NB4 (cell line): Measurements from ENCODE around the gene ZNF628.

Experiments used
- MAX ChIP-seq: IDR thresholded peaks from 2 replicates; pipeline ENCODE4 v1.6.1; 2011; ENCODE audit warnings: low read depth, low read length
- TF ChIP-seq, protein P1 (sequence below): IDR thresholded peaks from one replicate; pipeline ENCODE4 v1.5.1; 2012; ENCODE audit warnings: low read depth, low read length

DNA sequence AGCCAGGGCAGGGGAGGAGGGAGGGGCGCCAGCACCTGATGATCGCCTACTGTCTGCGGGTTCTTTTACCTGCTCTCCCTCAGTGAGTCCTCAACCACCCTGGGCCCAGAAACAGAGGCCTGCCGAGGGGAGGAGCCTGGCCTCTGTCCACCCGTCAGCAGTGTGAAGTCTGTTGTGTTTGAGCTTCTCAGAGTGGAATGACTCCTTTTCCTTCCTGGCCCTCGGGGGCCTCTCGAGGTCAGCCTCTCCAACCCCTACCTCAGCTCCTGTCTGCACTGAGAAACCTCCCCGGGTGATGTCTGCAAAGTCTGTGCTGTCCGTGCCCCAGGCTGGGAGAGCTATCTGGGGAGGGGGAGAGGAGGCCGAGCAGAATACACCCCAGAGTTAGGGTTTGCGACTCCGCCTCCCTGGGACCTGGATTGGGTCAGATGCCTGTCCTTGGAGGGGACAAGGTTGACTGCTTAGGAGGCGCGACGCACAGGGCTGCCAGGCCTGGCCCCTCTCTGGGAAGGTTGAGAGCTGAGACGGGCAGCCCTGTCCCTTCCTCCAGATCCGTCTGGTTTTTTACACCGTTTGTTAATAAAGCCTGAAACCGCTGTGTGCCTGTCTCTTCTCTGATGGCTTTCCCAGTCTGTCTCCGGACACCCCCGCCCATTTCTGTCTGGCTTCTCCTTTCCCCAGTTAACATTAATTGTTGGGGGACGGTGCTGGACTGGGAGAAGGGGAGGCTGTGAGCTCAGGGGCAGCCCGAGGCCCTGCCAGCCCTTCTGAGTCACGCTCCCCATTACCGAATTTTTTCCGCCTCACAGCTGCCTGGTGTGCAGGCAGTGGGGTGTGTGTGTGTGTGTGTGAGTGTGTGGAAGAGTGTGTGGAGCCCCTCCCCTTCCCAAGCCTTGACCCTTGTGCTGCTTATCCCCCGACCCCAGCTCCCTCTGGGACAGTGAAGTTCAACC lies 10.8 kb downstream of the ZNF628 start:
- no peak for TF ChIP-seq MAX
- TF ChIP-seq, protein P1, sequence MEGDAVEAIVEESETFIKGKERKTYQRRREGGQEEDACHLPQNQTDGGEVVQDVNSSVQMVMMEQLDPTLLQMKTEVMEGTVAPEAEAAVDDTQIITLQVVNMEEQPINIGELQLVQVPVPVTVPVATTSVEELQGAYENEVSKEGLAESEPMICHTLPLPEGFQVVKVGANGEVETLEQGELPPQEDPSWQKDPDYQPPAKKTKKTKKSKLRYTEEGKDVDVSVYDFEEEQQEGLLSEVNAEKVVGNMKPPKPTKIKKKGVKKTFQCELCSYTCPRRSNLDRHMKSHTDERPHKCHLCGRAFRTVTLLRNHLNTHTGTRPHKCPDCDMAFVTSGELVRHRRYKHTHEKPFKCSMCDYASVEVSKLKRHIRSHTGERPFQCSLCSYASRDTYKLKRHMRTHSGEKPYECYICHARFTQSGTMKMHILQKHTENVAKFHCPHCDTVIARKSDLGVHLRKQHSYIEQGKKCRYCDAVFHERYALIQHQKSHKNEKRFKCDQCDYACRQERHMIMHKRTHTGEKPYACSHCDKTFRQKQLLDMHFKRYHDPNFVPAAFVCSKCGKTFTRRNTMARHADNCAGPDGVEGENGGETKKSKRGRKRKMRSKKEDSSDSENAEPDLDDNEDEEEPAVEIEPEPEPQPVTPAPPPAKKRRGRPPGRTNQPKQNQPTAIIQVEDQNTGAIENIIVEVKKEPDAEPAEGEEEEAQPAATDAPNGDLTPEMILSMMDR: no peak
